SK-N-SH (cell line): ENCODE data around the gene ZNF213. TPM values are rescaled to one million over a fixed set of nuclear protein-coding genes. Genes with fewer than 3 reads are reported as not detected.

Source experiments
- CTCF ChIA-PET: fragments of 300-600, 350-600 bp; formaldehyde crosslinking; extraction: SDS; loops from one replicate; lab custom pipeline; 2021; lab: Yijun Ruan, JAX
- POLR2A ChIA-PET: fragments of 350-600 bp; sonication (Branson Sonifier 250); formaldehyde crosslinking; extraction: SDS; loops from one replicate; lab custom pipeline; 2020; ENCODE audit warnings: antibody characterized with exemption, inconsistent platforms; lab: Yijun Ruan, JAX
- DNase-seq: peaks from one replicate; pipeline ENCODE4 v3.0.0; 2012
- H2AFZ ChIP-seq: fragments of 200-600 bp; sonication (generic); 2 replicates; pipeline ENCODE4 v1.8.1; 2016; ENCODE audit warnings: antibody characterized with exemption, mild to moderate bottlenecking, low read depth
- H3F3A ChIP-seq: fragments of 200-600 bp; sonication (generic); replicated peaks from 2 replicates; pipeline ENCODE3; 2016; ENCODE audit warnings: antibody characterized with exemption, mild to moderate bottlenecking; ENCODE audit not compliant: insufficient read depth
- H3K27ac ChIP-seq, 2 experiments: fragments of 200-500 bp in 1 of 2; fragments of 200-600 bp in 1 of 2; sonication (Bioruptor generic) in 1 of 2; sonication (generic), shearing (Covaris generic) in 1 of 2; 2 replicates each; pipeline versions ENCODE4 v1.5.1 to v1.6.1; 2014 to 2016; ENCODE audit warnings: low read depth in 2 of 2, inconsistent platforms in 1 of 2, low read length in 1 of 2, mild to moderate bottlenecking in 1 of 2, mixed read lengths in 1 of 2
- H3K27me3 ChIP-seq: fragments of 200-600 bp; sonication (generic), shearing (Covaris generic); 2 replicates; pipeline ENCODE4 v1.6.1; 2016; ENCODE audit warnings: mixed run types; ENCODE audit not compliant: insufficient read depth
- H3K36me3 ChIP-seq, 2 experiments: fragments of 200-500 bp in 1 of 2; fragments of 200-600 bp in 1 of 2; sonication (Bioruptor generic) in 1 of 2; sonication (generic) in 1 of 2; replicated peaks in 1 of 2; 2 replicates each; pipeline versions ENCODE3 to v1.5.1; 2014 to 2016; ENCODE audit warnings: low read length in 1 of 2, mild to moderate bottlenecking in 1 of 2; ENCODE audit not compliant: insufficient read depth in 2 of 2, control insufficient read depth in 1 of 2
- H3K4me1 ChIP-seq, 2 experiments: fragments of 200-500 bp in 1 of 2; fragments of 200-600 bp in 1 of 2; sonication (Bioruptor generic) in 1 of 2; sonication (generic), shearing (Covaris generic) in 1 of 2; 2 replicates each; pipeline versions ENCODE4 v1.5.1 to v1.6.1; 2014 to 2016; ENCODE audit warnings: low read depth in 1 of 2, low read length in 1 of 2, mixed run types in 1 of 2; ENCODE audit not compliant: insufficient read depth in 2 of 2, control insufficient read depth in 1 of 2
- H3K4me2 ChIP-seq: fragments of 200-600 bp; sonication (generic), shearing (Covaris generic); 2 replicates; pipeline ENCODE4 v1.6.1; 2017; ENCODE audit warnings: mixed run types
- H3K4me3 ChIP-seq, 2 experiments: fragments of 200-500 bp in 1 of 2; fragments of 200-600 bp in 1 of 2; sonication (Bioruptor generic) in 1 of 2; sonication (generic), shearing (Covaris generic) in 1 of 2; 2 replicates each; pipeline versions ENCODE4 v1.5.1 to v1.8.1; 2014 to 2016; ENCODE audit warnings: low read depth in 2 of 2, inconsistent platforms in 1 of 2, low read length in 1 of 2, mild to moderate bottlenecking in 1 of 2, mixed read lengths in 1 of 2, moderate library complexity in 1 of 2
- H3K79me2 ChIP-seq: fragments of 200-600 bp; sonication (generic); 2 replicates; pipeline ENCODE4 v1.8.1; 2017; ENCODE audit warnings: mild to moderate bottlenecking; ENCODE audit not compliant: insufficient read depth
- H3K9ac ChIP-seq: fragments of 200-600 bp; sonication (generic); 2 replicates; pipeline ENCODE4 v1.6.1; 2017; ENCODE audit warnings: mixed run types
- H3K9me2 ChIP-seq: fragments of 200-600 bp; sonication (generic); 2 replicates; pipeline ENCODE4 v1.6.1; 2017; ENCODE audit warnings: mixed run types
- H3K9me3 ChIP-seq: fragments of 200-600 bp; sonication (generic); 2 replicates; pipeline ENCODE4 v1.6.1; 2017; ENCODE audit warnings: mixed run types, mild to moderate bottlenecking, moderate library complexity
- H4K20me1 ChIP-seq: fragments of 200-600 bp; sonication (generic); 2 replicates; pipeline ENCODE4 v1.6.1; 2017; ENCODE audit warnings: mild to moderate bottlenecking, mixed run types; ENCODE audit not compliant: insufficient read depth
- CHD2 ChIP-seq: fragments of 150-350 bp; IDR thresholded peaks from 2 replicates; pipeline ENCODE4 v1.6.1; 2018; ENCODE audit warnings: low read length; ENCODE audit not compliant: partially characterized antibody
- EP300 ChIP-seq, 2 experiments: IDR thresholded peaks; 2 replicates each; pipeline versions ENCODE4 v1.4.0 to v1.6.1; 2012; ENCODE audit warnings: borderline replicate concordance in 1 of 2, low read depth in 1 of 2, low read length in 1 of 2
- FOSL2 ChIP-seq: IDR thresholded peaks from 2 replicates; pipeline ENCODE4 v1.4.0; 2012; ENCODE audit warnings: low read depth, mild to moderate bottlenecking, moderate library complexity, borderline replicate concordance
- FOXJ3 ChIP-seq: sonication (generic); formaldehyde crosslinking; IDR thresholded peaks from 2 replicates; pipeline ENCODE4 v1.5.1; 2020; ENCODE audit warnings: mild to moderate bottlenecking, missing genetic modification reagents
- GATA2 ChIP-seq: sonication (generic); formaldehyde crosslinking; IDR thresholded peaks from 2 replicates; pipeline ENCODE4 v1.5.0; 2020; ENCODE audit warnings: mild to moderate bottlenecking, missing genetic modification reagents
- IRF3 ChIP-seq: fragments of 150-350 bp; IDR thresholded peaks from 2 replicates; pipeline ENCODE4 v1.6.1; 2016; ENCODE audit warnings: mild to moderate bottlenecking, low read depth, low read length
- MEF2A ChIP-seq: IDR thresholded peaks from 2 replicates; pipeline ENCODE4 v1.4.0; 2012; ENCODE audit warnings: low read depth, borderline replicate concordance
- MXI1 ChIP-seq: IDR thresholded peaks from 2 replicates; pipeline ENCODE4 v1.6.1; 2012; ENCODE audit warnings: mild to moderate bottlenecking, low read depth, low read length, improper control_type of control experiment
- NRF1 ChIP-seq: IDR thresholded peaks from 2 replicates; pipeline ENCODE4 v1.6.1; 2012; ENCODE audit warnings: low read depth, mild to moderate bottlenecking, low read length
- PBX3 ChIP-seq: IDR thresholded peaks from 2 replicates; pipeline ENCODE4; 2012
- REST ChIP-seq: IDR thresholded peaks from 2 replicates; pipeline ENCODE4 v1.6.1; 2012; ENCODE audit warnings: mild to moderate bottlenecking, low read depth, low read length, moderate library complexity
- RXRA ChIP-seq: IDR thresholded peaks from 2 replicates; pipeline ENCODE4 v1.4.0; 2012; ENCODE audit warnings: low read depth, mild to moderate bottlenecking, borderline replicate concordance
- TAF1 ChIP-seq: IDR thresholded peaks from 2 replicates; pipeline ENCODE4 v1.6.1; 2012; ENCODE audit warnings: low read depth, mild to moderate bottlenecking, low read length, moderate library complexity, borderline replicate concordance
- TCF12 ChIP-seq: IDR thresholded peaks from 2 replicates; pipeline ENCODE4 v1.4.0; 2012
- USF1 ChIP-seq: IDR thresholded peaks from 2 replicates; pipeline ENCODE4 v1.4.0; 2012; ENCODE audit warnings: low read depth, borderline replicate concordance
- USF2 ChIP-seq: fragments of 150-350 bp; IDR thresholded peaks from 2 replicates; pipeline ENCODE4 v1.6.1; 2017; ENCODE audit warnings: antibody characterized with exemption, low read length, low read depth, borderline replicate concordance
- WGBS: methylation state at CpG from one replicate; pipeline ENCODE4 v1.1.6; 2017; ENCODE audit warnings: low lambda C conversion rate; 5-methylcytosine and 5-hydroxymethylcytosine counted together
- polyA plus RNA-seq, 3 experiments: library from polyadenylated mRNA; depleted of rRNA; stranded (reverse); fragments of >200 nt; gene quantifications; 2 replicates each; pipeline ENCODE4 v1.2.3, GENCODE V29; 2012

Gene ZNF213
- polyA plus RNA-seq, 1 of the 3 experiments (the other 2 are of a cell fraction) = 1.1 TPM

- no peak overlapping the region for H3K4me3 ChIP-seq
- TF ChIP-seq GATA2 (CRISPR knock-in tag) (no peak), REST (no peak), USF1 (no peak), MXI1 (no peak), MEF2A (no peak), PBX3 (no peak), TAF1 (no peak), CHD2 (no peak), FOXJ3 (CRISPR knock-in tag) (no peak), USF2 (no peak), RXRA (no peak), FOSL2 (no peak), TCF12 (no peak), IRF3 (no peak), NRF1 (no peak), EP300 (IDR thresholded peaks at IDR 0.05; ENCODE audit: borderline replicate concordance in 1 of 2, low read depth in 1 of 2, low read length in 1 of 2) (no peak)
- WGBS = 98% methylated on average over 12 of the region's 12 CpGs
- no peak overlapping the region for H3K27ac ChIP-seq
- peaks cover 0 to 24% of the 10 kb centered on the region in 2 experiments; a peak in 1 of 4 replicates for H3K4me1 ChIP-seq
- H3K36me3 ChIP-seq = peaks cover 0 to 33% of the 10 kb centered on the region in 2 experiments
- peaks cover 11% of the 10 kb centered on the region; the same call in 1 of the 2 replicates for H3K79me2 ChIP-seq
- no peaks in the 10 kb centered on the region for H3F3A ChIP-seq
- no peak overlapping the region for H3K9ac ChIP-seq
- DNase-seq = no peak
- ChIA-PET POLR2A (interaction anchor here (0.5 kb wide), 1 partner anchor 20 kb away, joined by 3 read pairs; the partner anchor contains the start of gene ZNF213), CTCF (interaction anchor here (1.2 to 10.8 kb wide), 4 partner anchors 14 to 56 kb away, joined by 4 to 64 read pairs (median 15); no protein-coding TSS in a partner anchor)
- no peaks in the 10 kb centered on the region for H3K9me2 ChIP-seq
- H3K4me2 ChIP-seq = no peak overlapping the region
- no peaks in the 10 kb centered on the region for H4K20me1 ChIP-seq
- no peak overlapping the region for H2AFZ ChIP-seq
- no peaks in the 10 kb centered on the region for H3K9me3 ChIP-seq
- H3K27me3 ChIP-seq = no peaks in the 10 kb centered on the region
These were observed 19.8 kb upstream of the ZNF213 start for GRCh38 chr16:3115003-3115402.
